ENCODE data around the gene POM121L2. TPM values are rescaled to one million over a fixed set of nuclear protein-coding genes. Genes with fewer than 3 reads are reported as not detected.

The POM121L2 gene
- total and polyA plus RNA-seq, 9 of the 15 experiments (the other 6 are each of a cell fraction or from before 2014, with no cell fraction given), result 0.23 to 0.45 TPM; not detected in 7

DNA sequence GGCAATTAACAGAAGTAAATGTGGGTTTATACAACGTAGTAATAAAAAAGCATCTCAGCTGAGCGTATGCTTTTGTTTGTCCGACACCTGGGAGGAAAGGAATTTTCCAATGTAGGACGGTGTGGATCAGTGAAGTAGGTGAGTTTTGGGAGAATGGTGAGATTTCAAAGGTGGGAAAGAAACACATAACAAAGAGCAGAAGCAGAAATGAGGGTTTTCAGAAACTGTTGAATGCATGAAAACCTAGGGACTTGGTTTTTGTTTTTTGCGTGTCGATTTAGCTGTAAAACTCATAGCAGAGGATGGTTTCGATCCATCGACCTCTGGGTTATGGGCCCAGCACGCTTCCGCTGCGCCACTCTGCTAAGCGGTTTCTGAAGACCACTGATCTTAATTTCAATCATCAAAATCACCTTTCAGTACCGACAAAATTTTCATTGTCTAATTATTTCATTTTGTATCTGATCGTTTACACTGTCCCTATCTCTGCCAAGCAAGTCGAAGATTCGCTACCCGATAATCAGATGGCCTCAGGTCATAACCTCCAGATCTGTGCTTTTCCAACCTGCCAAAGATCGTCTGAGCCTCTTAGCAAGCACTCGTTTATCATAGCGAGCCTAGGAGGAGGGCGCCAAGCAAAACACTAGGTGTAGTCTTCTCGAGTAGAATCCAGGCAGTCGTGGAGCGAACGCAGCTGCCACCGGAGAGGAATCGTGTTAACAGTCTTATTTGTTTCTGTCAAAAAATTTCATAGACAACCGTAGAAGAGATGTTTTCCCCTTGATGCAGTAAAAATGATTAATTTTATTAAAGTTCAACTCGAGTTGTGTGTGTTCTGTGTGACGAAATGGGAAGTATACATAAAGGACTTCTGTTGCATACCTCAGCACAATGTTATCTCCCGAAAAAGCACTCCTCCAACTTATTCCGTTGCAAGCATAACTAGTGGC is 20.9 kb upstream of the POM121L2 start (continued):
- TF ChIP-seq, protein P1, sequence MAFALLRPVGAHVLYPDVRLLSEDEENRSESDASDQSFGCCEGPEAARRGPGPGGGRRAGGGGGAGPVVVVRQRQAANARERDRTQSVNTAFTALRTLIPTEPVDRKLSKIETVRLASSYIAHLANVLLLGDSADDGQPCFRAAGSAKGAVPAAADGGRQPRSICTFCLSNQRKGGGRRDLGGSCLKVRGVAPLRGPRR (CRISPR knock-in tag; IDR thresholded peaks at IDR 0.05), result no peak
- TF ChIP-seq, protein P2, sequence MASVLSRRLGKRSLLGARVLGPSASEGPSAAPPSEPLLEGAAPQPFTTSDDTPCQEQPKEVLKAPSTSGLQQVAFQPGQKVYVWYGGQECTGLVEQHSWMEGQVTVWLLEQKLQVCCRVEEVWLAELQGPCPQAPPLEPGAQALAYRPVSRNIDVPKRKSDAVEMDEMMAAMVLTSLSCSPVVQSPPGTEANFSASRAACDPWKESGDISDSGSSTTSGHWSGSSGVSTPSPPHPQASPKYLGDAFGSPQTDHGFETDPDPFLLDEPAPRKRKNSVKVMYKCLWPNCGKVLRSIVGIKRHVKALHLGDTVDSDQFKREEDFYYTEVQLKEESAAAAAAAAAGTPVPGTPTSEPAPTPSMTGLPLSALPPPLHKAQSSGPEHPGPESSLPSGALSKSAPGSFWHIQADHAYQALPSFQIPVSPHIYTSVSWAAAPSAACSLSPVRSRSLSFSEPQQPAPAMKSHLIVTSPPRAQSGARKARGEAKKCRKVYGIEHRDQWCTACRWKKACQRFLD (CRISPR knock-in tag; IDR thresholded peaks at IDR 0.05), result no peak
- TF ChIP-seq MXI1 (IDR thresholded peaks at IDR 0.05; ENCODE audit: low read depth, low read length) (no peak), HIVEP1 (CRISPR knock-in tag; IDR thresholded peaks at IDR 0.05) (0 out of 2 replicates have a peak, but pooled peaks have one; percentile 45), CCNT2 (IDR thresholded peaks at IDR 0.05; ENCODE audit: borderline replicate concordance, extremely low read depth, insufficient read length, low read depth, low read length) (no peak), ZKSCAN3 (CRISPR knock-in tag; IDR thresholded peaks at IDR 0.05) (no peak), E2F8 (IDR thresholded peaks at IDR 0.05; ENCODE audit: low read depth, partially characterized antibody) (no peak), DLX4 (CRISPR knock-in tag; IDR thresholded peaks at IDR 0.05) (no peak), GTF2E2 (tag; IDR thresholded peaks at IDR 0.05) (peak; percentile 56; the same call in 1 of the 2 replicates), MNT (conservative IDR thresholded peaks at IDR 0.05) (peak; percentile 38 to 51; a peak in 2 of 4 replicates), FOXP1 (CRISPR knock-in tag; IDR thresholded peaks at IDR 0.05) (no peak)
- TF ChIP-seq, protein P3, sequence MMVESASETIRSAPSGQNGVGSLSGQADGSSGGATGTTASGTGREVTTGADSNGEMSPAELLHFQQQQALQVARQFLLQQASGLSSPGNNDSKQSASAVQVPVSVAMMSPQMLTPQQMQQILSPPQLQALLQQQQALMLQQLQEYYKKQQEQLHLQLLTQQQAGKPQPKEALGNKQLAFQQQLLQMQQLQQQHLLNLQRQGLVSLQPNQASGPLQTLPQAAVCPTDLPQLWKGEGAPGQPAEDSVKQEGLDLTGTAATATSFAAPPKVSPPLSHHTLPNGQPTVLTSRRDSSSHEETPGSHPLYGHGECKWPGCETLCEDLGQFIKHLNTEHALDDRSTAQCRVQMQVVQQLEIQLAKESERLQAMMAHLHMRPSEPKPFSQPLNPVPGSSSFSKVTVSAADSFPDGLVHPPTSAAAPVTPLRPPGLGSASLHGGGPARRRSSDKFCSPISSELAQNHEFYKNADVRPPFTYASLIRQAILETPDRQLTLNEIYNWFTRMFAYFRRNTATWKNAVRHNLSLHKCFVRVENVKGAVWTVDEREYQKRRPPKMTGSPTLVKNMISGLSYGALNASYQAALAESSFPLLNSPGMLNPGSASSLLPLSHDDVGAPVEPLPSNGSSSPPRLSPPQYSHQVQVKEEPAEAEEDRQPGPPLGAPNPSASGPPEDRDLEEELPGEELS (CRISPR knock-in tag; IDR thresholded peaks at IDR 0.05; ENCODE audit: borderline replicate concordance), result 0 out of 2 replicates have a peak, but pooled peaks have one; percentile 34
- TF ChIP-seq, protein P4, sequence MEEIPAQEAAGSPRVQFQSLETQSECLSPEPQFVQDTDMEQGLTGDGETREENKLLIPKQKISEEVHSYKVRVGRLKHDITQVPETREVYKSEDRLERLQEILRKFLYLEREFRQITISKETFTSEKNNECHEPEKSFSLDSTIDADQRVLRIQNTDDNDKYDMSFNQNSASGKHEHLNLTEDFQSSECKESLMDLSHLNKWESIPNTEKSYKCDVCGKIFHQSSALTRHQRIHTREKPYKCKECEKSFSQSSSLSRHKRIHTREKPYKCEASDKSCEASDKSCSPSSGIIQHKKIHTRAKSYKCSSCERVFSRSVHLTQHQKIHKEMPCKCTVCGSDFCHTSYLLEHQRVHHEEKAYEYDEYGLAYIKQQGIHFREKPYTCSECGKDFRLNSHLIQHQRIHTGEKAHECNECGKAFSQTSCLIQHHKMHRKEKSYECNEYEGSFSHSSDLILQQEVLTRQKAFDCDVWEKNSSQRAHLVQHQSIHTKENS (CRISPR knock-in tag; IDR thresholded peaks at IDR 0.05), result no peak
